K562 (cell line): ENCODE measurements around the gene HSF4. TPM values are rescaled to one million over a fixed set of nuclear protein-coding genes. Genes with fewer than 3 reads are reported as not detected.

Experiments used
- CBFB ChIP-seq: sonication (generic); formaldehyde crosslinking; IDR thresholded peaks from 2 replicates; pipeline ENCODE4 v1.4.0; 2020; ENCODE audit warnings: mild to moderate bottlenecking, missing genetic modification reagents
- ETV6 ChIP-seq, 3 experiments: fragments of 150-350 bp in 1 of 3; sonication (generic) in 1 of 3; formaldehyde crosslinking in 1 of 3; IDR thresholded peaks; 2 replicates each; pipeline versions ENCODE4 v1.6.1 to v1.8.0; 2014 to 2022; ENCODE audit warnings: borderline replicate concordance in 2 of 3, low read depth in 2 of 3, antibody characterized with exemption in 1 of 3, low read length in 1 of 3, mild to moderate bottlenecking in 1 of 3, missing genetic modification reagents in 1 of 3
- FIP1L1 ChIP-seq: fragments of 200-400 bp; formaldehyde crosslinking; IDR thresholded peaks from 2 replicates; pipeline ENCODE4 v1.6.1; 2018; ENCODE audit warnings: mild to moderate bottlenecking, low read depth, low read length; ENCODE audit not compliant: poor library complexity, severe bottlenecking
- JUND ChIP-seq, 2 experiments: IDR thresholded peaks; 2 replicates in 1 of 2; 3 replicates in 1 of 2; pipeline ENCODE4 v1.6.1; 2011; ENCODE audit warnings: borderline replicate concordance in 2 of 2, low read depth in 2 of 2, low read length in 2 of 2, improper control_type of control experiment in 1 of 2, missing biosample characterization in 1 of 2, missing genetic modification characterization in 1 of 2, missing genetic modification reagents in 1 of 2
- NUFIP1 ChIP-seq: fragments of 450-650 bp; IDR thresholded peaks from 2 replicates; pipeline ENCODE4 v1.6.1; 2018; ENCODE audit not compliant: partially characterized antibody
- SMARCA4 ChIP-seq: fragments of 450-650 bp; IDR thresholded peaks from 2 replicates; pipeline ENCODE4 v1.6.1; 2016
- ZNF224 ChIP-seq: sonication (generic); formaldehyde crosslinking; IDR thresholded peaks from 2 replicates; pipeline ENCODE4 v1.8.0; 2022; ENCODE audit warnings: mild to moderate bottlenecking, missing genetic modification reagents
- ZNF232 ChIP-seq: sonication (generic); formaldehyde crosslinking; IDR thresholded peaks from 2 replicates; pipeline ENCODE4 v1.8.0; 2022; ENCODE audit warnings: mild to moderate bottlenecking, missing genetic modification reagents
- polyA plus RNA-seq, 8 experiments: library from polyadenylated mRNA; depleted of rRNA in 4 of 8; stranded (reverse) in 5 of 8; unstranded in 3 of 8; fragments of >200 nt; fragmentation: Nextera tagmentation in 2 of 8; fragmentation: Illumina TruSeq in 1 of 8; extraction: Ambion mirVana in 2 of 8; extraction: Trizol in 1 of 8; gene quantifications; 2 replicates each; pipeline versions ENCODE4 v1.2.1 to v1.2.3, GENCODE V29; 2011 to 2014; ENCODE audit warnings: inconsistent platforms in 1 of 8, missing spikeins in 1 of 8
- total RNA-seq, 7 experiments: library from RNA; depleted of rRNA in 6 of 7; stranded (reverse); fragments of >200 nt in 6 of 7; fragmentation: Illumina TruSeq in 2 of 7; extraction: Trizol in 2 of 7; gene quantifications; 2 replicates each; pipeline versions ENCODE4 v1.2.1 to v1.2.3, GENCODE V29; 2011 to 2021; ENCODE audit warnings: low replicate concordance in 1 of 7
- TF ChIP-seq, protein P1 (sequence below), 2 experiments: fragments of 150-350 bp in 1 of 2; IDR thresholded peaks; 2 replicates each; pipeline ENCODE4 v1.6.1; 2012 to 2016; ENCODE audit warnings: low read depth in 2 of 2, low read length in 2 of 2, mild to moderate bottlenecking in 1 of 2, moderate library complexity in 1 of 2
- TF ChIP-seq, protein P2 (sequence below), 3 experiments: IDR thresholded peaks in 2 of 3; conservative IDR thresholded peaks in 1 of 3; 2 replicates each; pipeline ENCODE4 v1.5.1; 2011 to 2012; ENCODE audit warnings: low read length in 3 of 3, mild to moderate bottlenecking in 3 of 3, control low read depth in 2 of 3, improper control_type of control experiment in 1 of 3, inconsistent platforms in 1 of 3, low read depth in 1 of 3, mixed read lengths in 1 of 3, moderate library complexity in 1 of 3; ENCODE audit not compliant: insufficient read depth in 2 of 3
- TF ChIP-seq, protein P3 (sequence below): sonication (generic); formaldehyde crosslinking; IDR thresholded peaks from 2 replicates; pipeline ENCODE4 v1.8.0; 2022; ENCODE audit warnings: mild to moderate bottlenecking, missing genetic modification reagents
- TF ChIP-seq, protein P4 (sequence below): fragments of 450-650 bp; conservative IDR thresholded peaks from 2 replicates; pipeline ENCODE4 v1.6.1; 2016; ENCODE audit warnings: missing genetic modification characterization, low read depth, mild to moderate bottlenecking, missing compliant biosample characterization, moderate library complexity

Gene HSF4
- total and polyA plus RNA-seq, 9 of the 15 experiments (the other 6 are each of a cell fraction or from before 2014, with no cell fraction given), result 0.50 to 35.4 (median 8.8) TPM; not detected in 1

DNA sequence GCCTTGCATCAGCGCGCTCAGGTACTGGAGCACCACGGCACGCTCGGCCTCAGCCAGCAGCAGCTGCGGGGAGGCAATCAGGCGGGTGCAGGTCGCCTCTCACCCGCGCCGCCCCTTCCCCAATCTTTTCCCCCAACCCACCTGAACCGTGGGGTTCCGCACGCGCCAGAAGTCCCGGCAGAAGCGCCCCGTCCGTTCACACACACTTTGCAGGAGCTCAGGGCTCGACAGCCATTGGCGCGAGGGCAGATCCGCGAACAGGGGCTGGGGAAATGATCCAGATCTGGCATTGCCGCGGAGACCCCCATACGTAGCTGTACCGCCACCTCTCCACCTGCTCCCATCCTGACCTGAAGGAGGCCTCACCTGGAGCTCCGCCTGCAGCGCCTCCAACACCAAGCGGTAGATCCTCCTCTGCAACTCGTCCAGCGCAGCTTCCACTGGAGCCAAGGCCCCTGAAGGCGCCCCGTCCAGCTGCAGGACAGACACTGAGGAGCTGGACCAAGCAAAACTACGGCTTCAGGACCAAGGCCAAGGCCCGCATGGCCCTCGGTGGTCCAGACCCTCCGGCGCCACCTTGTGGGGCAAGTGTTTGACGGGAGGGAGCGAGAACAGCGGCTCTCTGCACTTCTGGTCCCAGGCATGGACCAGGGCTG, 20.6 kb downstream of the HSF4 start (continued):
- TF ChIP-seq FIP1L1, result peak; percentile 32
- no peak for TF ChIP-seq NUFIP1
- TF ChIP-seq, protein P1, sequence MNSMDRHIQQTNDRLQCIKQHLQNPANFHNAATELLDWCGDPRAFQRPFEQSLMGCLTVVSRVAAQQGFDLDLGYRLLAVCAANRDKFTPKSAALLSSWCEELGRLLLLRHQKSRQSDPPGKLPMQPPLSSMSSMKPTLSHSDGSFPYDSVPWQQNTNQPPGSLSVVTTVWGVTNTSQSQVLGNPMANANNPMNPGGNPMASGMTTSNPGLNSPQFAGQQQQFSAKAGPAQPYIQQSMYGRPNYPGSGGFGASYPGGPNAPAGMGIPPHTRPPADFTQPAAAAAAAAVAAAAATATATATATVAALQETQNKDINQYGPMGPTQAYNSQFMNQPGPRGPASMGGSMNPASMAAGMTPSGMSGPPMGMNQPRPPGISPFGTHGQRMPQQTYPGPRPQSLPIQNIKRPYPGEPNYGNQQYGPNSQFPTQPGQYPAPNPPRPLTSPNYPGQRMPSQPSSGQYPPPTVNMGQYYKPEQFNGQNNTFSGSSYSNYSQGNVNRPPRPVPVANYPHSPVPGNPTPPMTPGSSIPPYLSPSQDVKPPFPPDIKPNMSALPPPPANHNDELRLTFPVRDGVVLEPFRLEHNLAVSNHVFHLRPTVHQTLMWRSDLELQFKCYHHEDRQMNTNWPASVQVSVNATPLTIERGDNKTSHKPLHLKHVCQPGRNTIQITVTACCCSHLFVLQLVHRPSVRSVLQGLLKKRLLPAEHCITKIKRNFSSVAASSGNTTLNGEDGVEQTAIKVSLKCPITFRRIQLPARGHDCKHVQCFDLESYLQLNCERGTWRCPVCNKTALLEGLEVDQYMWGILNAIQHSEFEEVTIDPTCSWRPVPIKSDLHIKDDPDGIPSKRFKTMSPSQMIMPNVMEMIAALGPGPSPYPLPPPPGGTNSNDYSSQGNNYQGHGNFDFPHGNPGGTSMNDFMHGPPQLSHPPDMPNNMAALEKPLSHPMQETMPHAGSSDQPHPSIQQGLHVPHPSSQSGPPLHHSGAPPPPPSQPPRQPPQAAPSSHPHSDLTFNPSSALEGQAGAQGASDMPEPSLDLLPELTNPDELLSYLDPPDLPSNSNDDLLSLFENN (IDR thresholded peaks at IDR 0.05; ENCODE audit: low read depth in 2 of 2, low read length in 2 of 2), result no peak
- TF ChIP-seq SMARCA4, result peak; percentile 94
- peak; percentile 93 for TF ChIP-seq ZNF224 (CRISPR knock-in tag)
- TF ChIP-seq, protein P2, sequence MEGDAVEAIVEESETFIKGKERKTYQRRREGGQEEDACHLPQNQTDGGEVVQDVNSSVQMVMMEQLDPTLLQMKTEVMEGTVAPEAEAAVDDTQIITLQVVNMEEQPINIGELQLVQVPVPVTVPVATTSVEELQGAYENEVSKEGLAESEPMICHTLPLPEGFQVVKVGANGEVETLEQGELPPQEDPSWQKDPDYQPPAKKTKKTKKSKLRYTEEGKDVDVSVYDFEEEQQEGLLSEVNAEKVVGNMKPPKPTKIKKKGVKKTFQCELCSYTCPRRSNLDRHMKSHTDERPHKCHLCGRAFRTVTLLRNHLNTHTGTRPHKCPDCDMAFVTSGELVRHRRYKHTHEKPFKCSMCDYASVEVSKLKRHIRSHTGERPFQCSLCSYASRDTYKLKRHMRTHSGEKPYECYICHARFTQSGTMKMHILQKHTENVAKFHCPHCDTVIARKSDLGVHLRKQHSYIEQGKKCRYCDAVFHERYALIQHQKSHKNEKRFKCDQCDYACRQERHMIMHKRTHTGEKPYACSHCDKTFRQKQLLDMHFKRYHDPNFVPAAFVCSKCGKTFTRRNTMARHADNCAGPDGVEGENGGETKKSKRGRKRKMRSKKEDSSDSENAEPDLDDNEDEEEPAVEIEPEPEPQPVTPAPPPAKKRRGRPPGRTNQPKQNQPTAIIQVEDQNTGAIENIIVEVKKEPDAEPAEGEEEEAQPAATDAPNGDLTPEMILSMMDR (IDR thresholded peaks at IDR 0.05 in 2 of 3, conservative IDR thresholded peaks at IDR 0.05 in 1 of 3; ENCODE audit: insufficient read depth in 2 of 3, low read depth in 1 of 3, low read length in 3 of 3), result peak; percentile 88 to 96 (median 91)
- TF ChIP-seq, protein P3, sequence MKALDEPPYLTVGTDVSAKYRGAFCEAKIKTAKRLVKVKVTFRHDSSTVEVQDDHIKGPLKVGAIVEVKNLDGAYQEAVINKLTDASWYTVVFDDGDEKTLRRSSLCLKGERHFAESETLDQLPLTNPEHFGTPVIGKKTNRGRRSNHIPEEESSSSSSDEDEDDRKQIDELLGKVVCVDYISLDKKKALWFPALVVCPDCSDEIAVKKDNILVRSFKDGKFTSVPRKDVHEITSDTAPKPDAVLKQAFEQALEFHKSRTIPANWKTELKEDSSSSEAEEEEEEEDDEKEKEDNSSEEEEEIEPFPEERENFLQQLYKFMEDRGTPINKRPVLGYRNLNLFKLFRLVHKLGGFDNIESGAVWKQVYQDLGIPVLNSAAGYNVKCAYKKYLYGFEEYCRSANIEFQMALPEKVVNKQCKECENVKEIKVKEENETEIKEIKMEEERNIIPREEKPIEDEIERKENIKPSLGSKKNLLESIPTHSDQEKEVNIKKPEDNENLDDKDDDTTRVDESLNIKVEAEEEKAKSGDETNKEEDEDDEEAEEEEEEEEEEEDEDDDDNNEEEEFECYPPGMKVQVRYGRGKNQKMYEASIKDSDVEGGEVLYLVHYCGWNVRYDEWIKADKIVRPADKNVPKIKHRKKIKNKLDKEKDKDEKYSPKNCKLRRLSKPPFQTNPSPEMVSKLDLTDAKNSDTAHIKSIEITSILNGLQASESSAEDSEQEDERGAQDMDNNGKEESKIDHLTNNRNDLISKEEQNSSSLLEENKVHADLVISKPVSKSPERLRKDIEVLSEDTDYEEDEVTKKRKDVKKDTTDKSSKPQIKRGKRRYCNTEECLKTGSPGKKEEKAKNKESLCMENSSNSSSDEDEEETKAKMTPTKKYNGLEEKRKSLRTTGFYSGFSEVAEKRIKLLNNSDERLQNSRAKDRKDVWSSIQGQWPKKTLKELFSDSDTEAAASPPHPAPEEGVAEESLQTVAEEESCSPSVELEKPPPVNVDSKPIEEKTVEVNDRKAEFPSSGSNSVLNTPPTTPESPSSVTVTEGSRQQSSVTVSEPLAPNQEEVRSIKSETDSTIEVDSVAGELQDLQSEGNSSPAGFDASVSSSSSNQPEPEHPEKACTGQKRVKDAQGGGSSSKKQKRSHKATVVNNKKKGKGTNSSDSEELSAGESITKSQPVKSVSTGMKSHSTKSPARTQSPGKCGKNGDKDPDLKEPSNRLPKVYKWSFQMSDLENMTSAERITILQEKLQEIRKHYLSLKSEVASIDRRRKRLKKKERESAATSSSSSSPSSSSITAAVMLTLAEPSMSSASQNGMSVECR (CRISPR knock-in tag), result peak; percentile 100
- TF ChIP-seq, protein P4, sequence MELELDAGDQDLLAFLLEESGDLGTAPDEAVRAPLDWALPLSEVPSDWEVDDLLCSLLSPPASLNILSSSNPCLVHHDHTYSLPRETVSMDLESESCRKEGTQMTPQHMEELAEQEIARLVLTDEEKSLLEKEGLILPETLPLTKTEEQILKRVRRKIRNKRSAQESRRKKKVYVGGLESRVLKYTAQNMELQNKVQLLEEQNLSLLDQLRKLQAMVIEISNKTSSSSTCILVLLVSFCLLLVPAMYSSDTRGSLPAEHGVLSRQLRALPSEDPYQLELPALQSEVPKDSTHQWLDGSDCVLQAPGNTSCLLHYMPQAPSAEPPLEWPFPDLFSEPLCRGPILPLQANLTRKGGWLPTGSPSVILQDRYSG, result no peak
- no peak for TF ChIP-seq ETV6 (IDR thresholded peaks at IDR 0.05; ENCODE audit: borderline replicate concordance in 1 of 2, low read depth in 2 of 2, low read length in 1 of 2)
- TF ChIP-seq ETV6 (CRISPR knock-in tag; IDR thresholded peaks at IDR 0.05; ENCODE audit: borderline replicate concordance), result peak; percentile 84; the same call in 1 of the 2 replicates
- TF ChIP-seq ZNF232, result peak; percentile 85; the same call in 1 of the 2 replicates
- peak; percentile 80 for TF ChIP-seq CBFB (CRISPR knock-in tag)
- peak; percentile 52 for TF ChIP-seq JUND (IDR thresholded peaks at IDR 0.05; ENCODE audit: borderline replicate concordance, low read depth, low read length)
- no peak; the same call in 2 of the 3 replicates for TF ChIP-seq JUND (tag; IDR thresholded peaks at IDR 0.05; ENCODE audit: borderline replicate concordance, low read depth, low read length)
